Epithelial cell of prostate (primary cell): ENCODE data around the gene NUDT19.
A peak's percentile ranks its signal among the peaks of the same experiment; 100 is the strongest.
"Not testable (repeated sequence)": the region's sequence is repeated elsewhere in the genome, so short reads cannot be mapped to it uniquely, and the experiment has no call there.

Experiments used
- DNase-seq: peaks from one replicate; pipeline ENCODE4 v3.0.0-alpha.2; 2011; ENCODE audit warnings: low read depth, low spot score
- H3K27ac ChIP-seq: fragments of 450-650 bp; 2 replicates; pipeline ENCODE4 v1.5.1; 2017; ENCODE audit warnings: mild to moderate bottlenecking

NUDT19 gene

DNA sequence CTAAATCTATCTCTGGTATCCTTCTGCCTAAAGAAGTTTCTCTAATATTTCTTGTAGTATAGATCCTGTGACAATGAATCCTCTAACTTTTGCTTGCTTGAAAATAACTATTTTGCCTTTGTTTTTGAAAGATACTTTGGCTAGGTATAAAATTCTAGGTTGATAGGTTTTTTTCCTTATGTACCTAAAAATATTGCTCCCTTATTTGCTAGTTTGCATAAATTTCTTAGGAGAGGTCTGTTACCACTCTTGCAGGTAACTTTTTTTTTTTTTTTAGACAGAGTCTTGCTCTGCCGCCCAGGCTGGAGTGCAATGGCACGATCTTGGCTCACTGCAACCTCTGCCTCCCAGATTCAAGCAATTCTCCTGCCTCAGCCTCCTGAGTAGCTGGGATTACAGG, 12.4 kb downstream of the NUDT19 start:
- not testable (repeated sequence) for H3K27ac ChIP-seq, DNase-seq

DNA sequence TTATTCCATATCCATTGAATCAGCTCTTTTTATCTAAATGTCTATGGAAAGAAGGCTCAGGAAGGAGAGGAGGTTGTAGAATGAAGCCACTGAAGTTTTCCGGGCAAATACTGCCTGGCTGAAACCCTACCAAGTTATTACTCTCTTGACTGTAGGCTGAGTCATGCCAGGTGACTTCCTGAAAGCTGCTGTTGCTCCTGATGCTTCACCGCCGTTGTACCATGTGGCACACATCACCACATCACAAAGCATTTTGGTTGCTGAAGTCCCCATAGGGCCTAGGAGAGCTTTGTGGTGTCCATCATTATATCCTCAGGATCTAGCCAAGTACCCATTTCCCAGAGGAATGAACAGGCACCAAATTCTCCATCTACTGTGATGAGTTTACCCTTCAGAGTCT, 16.8 kb downstream of the NUDT19 start:
- DNase-seq, result no peak
- no peak overlapping the region for H3K27ac ChIP-seq

DNA sequence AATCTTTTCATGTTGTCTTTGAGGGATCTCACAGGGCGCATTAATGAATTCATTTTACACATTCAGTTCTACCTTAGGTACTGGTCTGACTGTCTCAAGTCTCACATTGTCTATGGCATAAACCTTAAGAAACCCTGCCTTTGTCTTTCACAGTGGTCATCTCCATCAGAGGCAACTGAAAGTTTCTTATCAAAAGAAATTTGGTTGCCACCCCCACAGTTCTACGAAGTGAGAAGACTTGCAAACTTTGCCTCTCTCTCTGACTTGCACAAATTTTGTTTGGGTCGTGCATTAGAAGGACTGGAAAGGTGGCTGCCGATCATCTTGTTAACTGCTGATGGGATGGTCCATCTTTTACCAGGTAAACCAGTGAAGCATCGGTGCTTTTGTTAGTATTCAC, 17.4 kb downstream of the NUDT19 start:
- DNase-seq, result no peak
- H3K27ac ChIP-seq, result no peak overlapping the region

DNA sequence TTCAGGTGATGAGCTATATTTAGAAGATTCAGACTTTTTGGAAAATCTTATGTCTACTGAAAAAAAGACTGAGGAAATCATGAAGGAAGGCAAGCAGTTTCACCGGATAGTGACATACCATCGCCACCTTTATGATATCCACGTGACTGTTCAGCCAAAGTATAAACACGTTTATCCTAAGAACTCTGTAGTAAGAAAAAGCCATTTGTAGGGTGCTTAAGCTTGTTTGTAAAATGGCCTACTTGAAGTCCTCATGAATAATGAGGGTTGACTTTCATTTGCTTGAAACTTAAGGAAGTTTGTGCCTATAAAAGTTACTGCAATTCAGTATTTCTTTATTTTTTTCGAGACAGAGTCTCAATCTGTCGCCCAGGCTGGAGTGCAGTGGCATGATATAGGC, 20.1 kb downstream of the NUDT19 start:
- no peak overlapping the region for H3K27ac ChIP-seq
- DNase-seq, result no peak

DNA sequence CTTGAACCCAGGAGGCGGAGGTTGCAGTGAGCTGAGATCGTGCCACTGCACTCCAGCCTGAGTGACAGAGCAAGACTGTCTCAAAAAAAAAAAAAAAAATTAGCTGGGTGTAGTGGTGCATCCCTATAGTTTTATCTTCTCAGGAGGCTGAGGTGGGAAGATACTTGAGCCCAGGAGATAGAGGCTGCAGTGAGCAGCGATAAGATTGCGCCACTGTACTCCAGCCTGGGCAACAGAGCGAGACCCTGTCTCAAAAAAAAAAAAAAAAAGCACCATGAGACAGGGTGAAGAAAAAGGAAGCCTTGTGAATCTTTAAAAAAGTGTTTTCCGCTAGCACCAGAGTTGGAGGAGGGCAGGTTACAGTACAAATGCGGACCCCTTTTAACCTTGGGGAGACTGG, 24.6 kb downstream of the NUDT19 start:
- DNase-seq, H3K27ac ChIP-seq: not testable (repeated sequence)

DNA sequence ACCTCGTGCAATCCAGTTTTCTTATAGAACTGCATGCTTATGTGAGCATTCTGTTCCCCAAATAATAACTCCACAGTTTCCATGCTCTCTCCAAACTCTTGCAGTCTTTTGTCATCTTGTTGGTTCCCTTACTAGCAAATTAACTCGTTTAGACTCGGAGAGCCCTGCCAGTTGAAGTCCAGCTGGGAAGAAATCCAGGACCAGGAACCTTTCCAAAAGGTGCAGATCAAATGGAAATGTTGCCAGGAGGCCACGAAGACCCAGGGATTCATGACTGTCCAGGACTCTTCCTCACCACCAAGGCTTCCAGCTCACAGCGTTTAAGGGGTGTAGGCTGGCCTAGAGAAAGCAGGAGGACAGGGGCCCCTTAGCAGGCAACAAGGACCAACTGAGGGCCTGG, 25.9 kb downstream of the NUDT19 start:
- DNase-seq, result no peak
- H3K27ac ChIP-seq, result no peak overlapping the region

GRCh38 chr19:32718286-32718685, 26.7 kb downstream of the NUDT19 start:
- peak; percentile 40 for DNase-seq
- no peak overlapping the region for H3K27ac ChIP-seq

DNA sequence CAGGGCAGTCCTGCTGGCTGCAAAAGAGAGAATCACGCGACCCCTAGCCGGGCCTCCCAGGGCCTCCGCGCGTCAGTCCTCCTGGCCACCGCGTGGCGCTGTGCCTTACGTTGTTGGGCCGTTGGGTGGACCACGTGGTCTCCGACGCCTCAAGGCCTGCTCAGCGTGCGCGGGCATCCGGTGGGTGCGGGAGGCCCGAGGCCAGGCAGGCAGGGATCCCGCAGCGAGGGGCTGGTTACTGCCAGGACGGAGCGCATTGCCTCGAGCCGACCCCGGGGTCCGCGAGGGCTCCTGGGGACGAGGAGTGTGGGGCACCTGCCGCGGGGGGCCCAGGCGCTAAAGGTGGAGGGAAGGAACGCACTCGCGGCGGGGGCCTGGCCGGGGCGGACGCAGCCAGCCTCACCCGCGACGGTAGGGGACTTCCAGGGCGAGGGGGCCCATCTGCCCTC, 28.0 kb downstream of the NUDT19 start, which contains the start of gene TDRD12:
TSS of gene TDRD12 (plus strand) at position 157 of the 449 bp plus-strand sequence. CDS start 306 bp downstream, outside the sequence.
- H3K27ac ChIP-seq, result no peak within 1 kb of the TSS
- no peak for DNase-seq

DNA sequence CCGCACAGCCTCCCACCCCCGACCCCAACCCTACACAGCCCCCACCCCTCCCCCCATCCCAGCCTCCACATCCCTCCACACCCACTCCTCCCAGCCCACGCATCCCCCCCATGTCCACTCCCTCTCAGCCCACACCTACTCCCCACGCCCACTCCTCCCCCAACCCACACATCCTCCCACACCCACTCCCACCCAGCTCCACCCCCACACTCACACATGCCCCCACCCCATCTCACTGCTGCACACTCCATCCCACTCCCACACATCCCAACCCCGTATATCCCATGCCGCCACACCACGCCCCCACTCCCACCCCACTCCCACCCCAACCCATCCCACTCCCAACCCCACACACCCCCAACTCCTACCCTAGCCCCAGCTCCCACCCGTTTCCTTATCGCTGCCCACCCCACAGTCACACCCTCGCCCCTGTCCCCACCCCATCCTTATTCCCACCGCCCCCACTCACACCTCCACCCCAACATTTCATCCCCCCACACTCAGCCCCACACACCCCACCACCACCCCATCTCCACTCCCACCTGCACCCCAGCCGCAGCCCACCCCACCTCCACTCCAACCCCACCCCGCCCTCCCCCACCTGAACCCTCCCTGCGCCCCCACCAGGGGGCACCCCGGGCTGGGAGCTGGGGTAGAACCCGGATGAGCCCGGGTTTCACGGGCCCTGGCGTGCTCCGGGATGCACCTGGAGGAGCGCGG, 28.8 kb downstream of the NUDT19 start:
- DNase-seq, result no peak
- H3K27ac ChIP-seq, result no peak overlapping the region

DNA sequence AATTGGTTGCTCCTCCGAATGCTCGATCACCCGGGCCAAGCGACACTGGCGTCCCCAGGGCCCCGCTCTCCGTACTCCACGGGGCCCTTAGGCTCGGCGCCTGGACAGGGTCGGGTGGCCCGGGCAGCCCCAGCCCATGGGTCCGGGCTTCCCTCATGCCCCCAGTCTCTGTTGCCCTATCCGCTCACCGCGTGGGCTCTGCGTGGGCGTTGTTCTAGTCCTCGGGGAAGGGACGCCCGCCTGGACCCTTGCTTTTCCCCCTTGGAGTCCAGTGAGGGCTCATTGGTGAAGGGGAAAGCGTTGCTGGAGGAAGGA, 29.3 kb downstream of the NUDT19 start:
- no peak for DNase-seq
- no peak overlapping the region for H3K27ac ChIP-seq

GRCh38 chr19:32735936-32736335, 44.3 kb downstream of the NUDT19 start:
- DNase-seq, result no peak
- H3K27ac ChIP-seq, result no peak overlapping the region

GRCh38 chr19:32743021-32743420, 51.4 kb downstream of the NUDT19 start:
- DNase-seq, result no peak
- H3K27ac ChIP-seq, result no peak overlapping the region

- DNase-seq, result no peak
- no peak overlapping the region for H3K27ac ChIP-seq
Observed at GRCh38 chr19:32743447-32743846, 51.8 kb downstream of the NUDT19 start.

GRCh38 chr19:32744555-32745325, 53.1 kb downstream of the NUDT19 start:
- DNase-seq, result no peak
- no peak overlapping the region for H3K27ac ChIP-seq

DNA sequence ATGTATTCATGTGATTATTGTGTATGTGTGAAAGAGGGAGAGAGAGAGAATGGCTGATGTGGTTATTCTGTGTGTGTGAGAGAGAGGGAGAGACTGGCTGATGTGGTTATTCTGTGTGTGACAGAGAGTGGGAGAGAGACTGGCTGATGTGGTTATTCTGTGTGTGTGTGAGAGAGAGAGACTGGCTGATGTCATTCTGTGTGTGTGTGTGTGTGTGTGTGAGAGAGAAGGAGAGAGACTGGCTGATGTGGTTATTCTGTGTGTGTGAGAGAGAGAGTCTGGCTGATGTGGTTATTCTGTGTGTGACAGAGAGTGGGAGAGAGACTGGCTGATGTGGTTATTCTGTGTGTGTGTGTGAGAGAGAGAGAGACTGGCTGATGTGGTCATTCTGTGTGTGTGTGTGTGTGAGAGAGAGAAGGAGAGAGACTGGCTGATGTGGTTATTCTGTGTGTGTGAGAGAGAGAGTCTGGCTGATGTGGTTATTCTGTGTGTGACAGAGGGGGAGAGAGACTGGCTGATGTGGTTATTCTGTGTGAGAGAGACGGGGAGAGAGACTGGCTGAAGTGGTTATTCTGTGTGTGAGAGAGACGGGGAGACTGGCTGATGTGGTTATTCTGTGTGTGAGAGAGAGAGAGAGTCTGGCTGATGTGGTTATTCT, 54.1 kb downstream of the NUDT19 start:
- H3K27ac ChIP-seq, DNase-seq: not testable (repeated sequence)

DNA sequence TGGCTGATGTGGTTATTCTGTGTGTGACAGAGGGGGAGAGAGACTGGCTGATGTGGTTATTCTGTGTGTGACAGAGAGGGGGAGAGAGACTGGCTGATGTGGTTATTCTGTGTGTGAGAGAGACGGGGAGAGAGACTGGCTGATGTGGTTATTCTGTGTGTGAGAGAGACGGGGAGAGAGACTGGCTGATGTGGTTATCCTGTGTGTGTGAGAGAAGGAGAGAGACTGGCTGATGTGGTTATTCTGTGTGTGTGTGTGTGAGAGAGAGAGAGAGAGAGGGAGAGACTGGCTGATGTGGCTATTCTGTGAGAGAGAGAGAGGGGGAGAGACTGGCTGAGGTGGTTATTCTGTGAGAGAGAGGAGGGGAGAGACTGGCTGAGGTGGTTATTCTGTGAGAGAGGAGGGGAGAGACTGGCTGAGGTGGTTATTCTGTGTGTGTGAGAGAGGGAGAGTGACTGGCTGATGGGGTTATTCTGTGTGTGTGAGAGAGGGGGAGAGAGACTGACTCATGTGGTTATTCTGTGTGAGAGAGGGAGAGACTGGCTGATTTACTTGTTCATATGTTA, 55.1 kb downstream of the NUDT19 start:
- DNase-seq, H3K27ac ChIP-seq: not testable (repeated sequence)

GRCh38 chr19:32748497-32748896, 56.9 kb downstream of the NUDT19 start:
- no peak for DNase-seq
- no peak overlapping the region for H3K27ac ChIP-seq

GRCh38 chr19:32748948-32749347, 57.3 kb downstream of the NUDT19 start:
- no peak overlapping the region for H3K27ac ChIP-seq
- no peak for DNase-seq

- DNase-seq, result no peak
- H3K27ac ChIP-seq, result no peak overlapping the region
Observed at GRCh38 chr19:32749361-32749760, 57.7 kb downstream of the NUDT19 start.

DNA sequence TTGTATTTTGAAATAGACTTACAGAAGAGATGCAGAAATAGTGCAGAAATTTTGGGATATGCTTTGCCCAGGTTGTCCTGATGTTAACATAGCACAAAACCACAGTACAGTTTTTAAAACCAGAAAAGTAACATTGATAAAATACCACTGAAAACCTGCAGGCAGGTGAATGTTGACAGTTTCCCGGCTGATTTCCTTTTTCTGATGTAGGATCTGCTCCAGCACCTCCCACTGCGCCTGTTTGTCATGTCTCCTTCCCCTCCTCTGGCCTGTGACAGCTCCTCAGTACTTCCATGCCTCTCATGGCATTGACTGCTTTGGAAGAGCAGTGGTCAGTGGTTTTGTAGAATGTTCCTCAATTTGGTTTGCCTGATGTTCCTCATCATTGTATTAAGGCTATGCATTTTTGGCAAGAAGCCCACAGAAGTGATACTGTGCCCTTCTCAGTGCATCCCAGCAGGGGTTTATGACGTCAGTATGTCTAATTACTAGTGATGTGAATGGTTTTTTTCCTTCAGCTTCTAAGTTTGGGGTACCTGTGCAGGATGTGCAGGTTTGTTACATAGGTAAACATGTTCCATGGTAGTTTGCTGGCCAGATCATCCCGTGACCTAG, 58.9 kb downstream of the NUDT19 start:
- DNase-seq, result no peak
- H3K27ac ChIP-seq, result no peak overlapping the region
